HCT116 (cell line): ENCODE results near the gene PARVB. TPM values are rescaled to one million over a fixed set of nuclear protein-coding genes. Genes with fewer than 3 reads are reported as not detected.

Source experiments
- ATAC-seq: fragments of 200-7000 bp; cut with Tn5 transposase; 2 replicates; pipeline ENCODE4 v1.9.1; 2020; ENCODE audit warnings: mild to moderate bottlenecking, moderate library complexity
- BruUV-seq: library from RNA; stranded (reverse); fragments of 400-500 nt; replicated peaks from 2 replicates; lab custom pipeline; 2021; lab: Mats Ljungman, UMichigan
- CTCF ChIA-PET: fragments of 300-600 bp; sonication (Branson Sonifier 250); formaldehyde crosslinking; loops from one replicate; lab custom pipeline; 2021; ENCODE audit warnings: antibody characterized with exemption; lab: Charles Lee
- POLR2A ChIA-PET: fragments of 300-600, 350-600 bp; sonication (Branson Sonifier 250); formaldehyde crosslinking; loops from one replicate; lab custom pipeline; 2021; ENCODE audit warnings: antibody characterized with exemption; lab: Charles Lee
- RAD21 ChIA-PET, 2 experiments: fragments of 300-600 bp; sonication (Branson Sonifier 250); formaldehyde crosslinking; loops; one replicate each; lab custom pipeline; 2023; ENCODE audit warnings: low total read pairs in 2 of 2; ENCODE audit not compliant: uncharacterized antibody in 2 of 2, unreplicated experiment in 2 of 2, low non-redundant PET in 1 of 2; lab: Charles Lee
- DNase-seq: peaks from one replicate; pipeline ENCODE4 v3.0.0-alpha.2; 2010; ENCODE audit warnings: low read depth, low spot score
- H2AFZ ChIP-seq: fragments of 200-600 bp; shearing (Covaris generic), sonication (generic); 2 replicates; pipeline ENCODE4 v1.6.1; 2017; ENCODE audit warnings: low read depth, mixed run types, mixed read lengths, antibody characterized with exemption, low read length; ENCODE audit not compliant: poor library complexity, severe bottlenecking
- H3K27ac ChIP-seq: 2 replicates; pipeline ENCODE4 v1.5.1; 2012; ENCODE audit warnings: low read depth, low read length
- H3K27me3 ChIP-seq: fragments of 200-600 bp; sonication (generic); 2 replicates; pipeline ENCODE4 v1.6.1; 2016; ENCODE audit warnings: mixed run types, low read length, mixed read lengths; ENCODE audit not compliant: insufficient read depth
- H3K36me3 ChIP-seq, 2 experiments: fragments of 200-500 bp in 1 of 2; fragments of 200-600 bp in 1 of 2; sonication (Bioruptor generic) in 1 of 2; sonication (generic) in 1 of 2; 2 replicates each; pipeline versions ENCODE4 v1.5.1 to v1.6.1; 2014 to 2016; ENCODE audit warnings: low read length in 2 of 2, inconsistent platforms in 1 of 2, mixed read lengths in 1 of 2, mixed run types in 1 of 2; ENCODE audit not compliant: insufficient read depth in 2 of 2, control insufficient read depth in 1 of 2
- H3K4me1 ChIP-seq, 2 experiments: fragments of 200-600 bp in 1 of 2; sonication (generic) in 1 of 2; 2 replicates each; pipeline versions ENCODE4 v1.5.1 to v1.6.1; 2012 to 2017; ENCODE audit warnings: low read length in 2 of 2, inconsistent platforms in 1 of 2, mild to moderate bottlenecking in 1 of 2, mixed read lengths in 1 of 2, mixed run types in 1 of 2, moderate library complexity in 1 of 2; ENCODE audit not compliant: insufficient read depth in 2 of 2, control insufficient read depth in 1 of 2
- H3K4me2 ChIP-seq: fragments of 200-600 bp; sonication (generic); 2 replicates; pipeline ENCODE4 v1.6.1; 2017; ENCODE audit warnings: mixed run types, low read length, mixed read lengths
- H3K4me3 ChIP-seq, 2 experiments: fragments of 200-600 bp in 1 of 2; sonication (generic) in 1 of 2; replicated peaks in 1 of 2; 2 replicates each; pipeline ENCODE4 v1.5.1; 2011 to 2016; ENCODE audit warnings: low read length in 2 of 2, control low read depth in 1 of 2, low read depth in 1 of 2, mild to moderate bottlenecking in 1 of 2, mixed read lengths in 1 of 2, mixed run types in 1 of 2
- H3K79me2 ChIP-seq: fragments of 200-600 bp; sonication (generic); 2 replicates; pipeline ENCODE4 v1.6.1; 2017; ENCODE audit warnings: mild to moderate bottlenecking, mixed run types, low read length, moderate library complexity, mixed read lengths; ENCODE audit not compliant: insufficient read depth
- H3K9ac ChIP-seq: fragments of 200-600 bp; sonication (generic); 2 replicates; pipeline ENCODE4 v1.6.1; 2016; ENCODE audit warnings: low read length, mixed read lengths
- H3K9me2 ChIP-seq: fragments of 200-600 bp; sonication (generic), shearing (Covaris generic); 2 replicates; pipeline ENCODE4 v1.6.1; 2017; ENCODE audit warnings: mixed run types, mild to moderate bottlenecking, moderate library complexity; ENCODE audit not compliant: insufficient read depth
- H3K9me3 ChIP-seq, 2 experiments: fragments of 200-500 bp in 1 of 2; fragments of 200-600 bp in 1 of 2; sonication (Bioruptor generic) in 1 of 2; sonication (generic) in 1 of 2; 2 replicates each; pipeline ENCODE4 v1.6.1; 2014 to 2017; ENCODE audit warnings: low read length in 2 of 2, mixed read lengths in 2 of 2, inconsistent platforms in 1 of 2, low read depth in 1 of 2, mild to moderate bottlenecking in 1 of 2, mixed run types in 1 of 2, moderate library complexity in 1 of 2; ENCODE audit not compliant: control insufficient read depth in 1 of 2, insufficient read depth in 1 of 2
- H4K20me1 ChIP-seq: fragments of 200-600 bp; sonication (generic), shearing (Covaris generic); 2 replicates; pipeline ENCODE4 v1.6.1; 2017; ENCODE audit warnings: mixed run types, mild to moderate bottlenecking, moderate library complexity; ENCODE audit not compliant: insufficient read depth
- CEBPB ChIP-seq: IDR thresholded peaks from 2 replicates; pipeline ENCODE4 v1.6.1; 2012; ENCODE audit warnings: low read depth
- ELF1 ChIP-seq: IDR thresholded peaks from 2 replicates; pipeline ENCODE4 v1.6.1; 2012; ENCODE audit warnings: low read depth, borderline replicate concordance
- EZH2 ChIP-seq: fragments of 200-600 bp; sonication (generic); IDR thresholded peaks from 2 replicates; pipeline ENCODE4 v1.6.1; 2017; ENCODE audit warnings: antibody characterized with exemption, mixed run types
- EZH2phosphoT487 ChIP-seq: fragments of 200-600 bp; IDR thresholded peaks from 2 replicates; pipeline ENCODE4 v1.6.1; 2018; ENCODE audit warnings: antibody characterized with exemption, borderline replicate concordance
- POLR2A ChIP-seq: IDR thresholded peaks from 2 replicates; pipeline ENCODE4 v1.7.0; 2011; ENCODE audit warnings: borderline replicate concordance; ENCODE audit not compliant: insufficient read depth, insufficient read length; ENCODE audit errors: extremely low read depth
- REST ChIP-seq: IDR thresholded peaks from 2 replicates; pipeline ENCODE4 v1.6.1; 2012; ENCODE audit warnings: low read depth
- SIN3A ChIP-seq: IDR thresholded peaks from 2 replicates; pipeline ENCODE4 v1.6.1; 2012; ENCODE audit warnings: low read depth
- YY1 ChIP-seq: IDR thresholded peaks from 2 replicates; pipeline ENCODE4 v1.6.1; 2011; ENCODE audit warnings: low read length, low read depth, moderate library complexity, mild to moderate bottlenecking; ENCODE audit not compliant: insufficient replicate concordance; ENCODE audit errors: extremely low read depth
- ZNF274 ChIP-seq: fragments of 200-500 bp; sonication (Bioruptor generic); IDR thresholded peaks from 2 replicates; pipeline ENCODE4 v1.6.1; 2014; ENCODE audit warnings: mild to moderate bottlenecking, low read depth, low read length, inconsistent platforms
- intact Hi-C: fragments of 100-400 bp; cut with micrococcal nuclease; formaldehyde crosslinking; loops from 2 replicates; pipeline ENCODE4 v1.10.0; 2022
- total RNA-seq: library from RNA; stranded (reverse); gene quantifications from one replicate; pipeline ENCODE4 v1.2.1, GENCODE V29; 2021; ENCODE audit not compliant: unreplicated experiment

PARVB gene
- total RNA-seq, 1 experiment from 2014 or later: 21.4 TPM

GRCh38 chr22:44209343-44209742 is 185.2 kb downstream of the PARVB start:
- ChIA-PET RAD21 (no interaction called here), POLR2A (no interaction called here), CTCF (no interaction called here)
- no peaks in the 10 kb centered on the region for H3K9me3 ChIP-seq
- no peak overlapping the region for H3K9ac ChIP-seq
- DNase-seq: no peak
- H2AFZ ChIP-seq: no peak overlapping the region
- intact Hi-C loops: no loop called here
- no peaks in the 10 kb centered on the region for H4K20me1 ChIP-seq
- TF ChIP-seq YY1 (no peak), CEBPB (no peak), SIN3A (no peak), POLR2A (no peak), EZH2 (no peak), REST (no peak), ELF1 (no peak), ZNF274 (no peak), EZH2phosphoT487 (no peak)
- no peak for ATAC-seq
- H3K4me3 ChIP-seq: no peak overlapping the region
- H3K27me3 ChIP-seq: peaks cover 12% of the 10 kb centered on the region
- no peaks in the 10 kb centered on the region for H3K4me1 ChIP-seq
- H3K27ac ChIP-seq: no peak overlapping the region
- no TSS peak for BruUV-seq
- H3K36me3 ChIP-seq: no peaks in the 10 kb centered on the region
- no peaks in the 10 kb centered on the region for H3K79me2 ChIP-seq
- no peak overlapping the region for H3K4me2 ChIP-seq
- H3K9me2 ChIP-seq: no peaks in the 10 kb centered on the region
